Esophagus squamous epithelium (tissue), 4 donors: Measurements from ENCODE around the gene APP.

Experiments used
- CTCF ChIP-seq, 6 experiments: fragments of 450-650 bp in 4 of 6; fragments of 200-600 bp in 2 of 6; sonication (generic) in 2 of 6; IDR thresholded peaks; one replicate each; pipeline ENCODE4 v1.5.1; 2016 to 2019; ENCODE audit warnings: antibody characterized with exemption in 6 of 6, mild to moderate bottlenecking in 4 of 6, moderate library complexity in 4 of 6
- POLR2A ChIP-seq, 4 donors: fragments of 450-650 bp; IDR thresholded peaks; one replicate each; pipeline ENCODE4 v1.6.1; 2017; ENCODE audit warnings: antibody characterized with exemption in 4 of 4, mild to moderate bottlenecking in 4 of 4, moderate library complexity in 3 of 4

GRCh38 chr21:26112127-26112742 is 58.3 kb downstream of the APP start:
- TF ChIP-seq CTCF (IDR thresholded peaks at IDR 0.05), result no peak
- TF ChIP-seq POLR2A (IDR thresholded peaks at IDR 0.05), result no peak
